ENCODE data around the gene ALK.
A peak's percentile ranks its signal among the peaks of the same experiment; 100 is the strongest.

Gene ALK

DNA sequence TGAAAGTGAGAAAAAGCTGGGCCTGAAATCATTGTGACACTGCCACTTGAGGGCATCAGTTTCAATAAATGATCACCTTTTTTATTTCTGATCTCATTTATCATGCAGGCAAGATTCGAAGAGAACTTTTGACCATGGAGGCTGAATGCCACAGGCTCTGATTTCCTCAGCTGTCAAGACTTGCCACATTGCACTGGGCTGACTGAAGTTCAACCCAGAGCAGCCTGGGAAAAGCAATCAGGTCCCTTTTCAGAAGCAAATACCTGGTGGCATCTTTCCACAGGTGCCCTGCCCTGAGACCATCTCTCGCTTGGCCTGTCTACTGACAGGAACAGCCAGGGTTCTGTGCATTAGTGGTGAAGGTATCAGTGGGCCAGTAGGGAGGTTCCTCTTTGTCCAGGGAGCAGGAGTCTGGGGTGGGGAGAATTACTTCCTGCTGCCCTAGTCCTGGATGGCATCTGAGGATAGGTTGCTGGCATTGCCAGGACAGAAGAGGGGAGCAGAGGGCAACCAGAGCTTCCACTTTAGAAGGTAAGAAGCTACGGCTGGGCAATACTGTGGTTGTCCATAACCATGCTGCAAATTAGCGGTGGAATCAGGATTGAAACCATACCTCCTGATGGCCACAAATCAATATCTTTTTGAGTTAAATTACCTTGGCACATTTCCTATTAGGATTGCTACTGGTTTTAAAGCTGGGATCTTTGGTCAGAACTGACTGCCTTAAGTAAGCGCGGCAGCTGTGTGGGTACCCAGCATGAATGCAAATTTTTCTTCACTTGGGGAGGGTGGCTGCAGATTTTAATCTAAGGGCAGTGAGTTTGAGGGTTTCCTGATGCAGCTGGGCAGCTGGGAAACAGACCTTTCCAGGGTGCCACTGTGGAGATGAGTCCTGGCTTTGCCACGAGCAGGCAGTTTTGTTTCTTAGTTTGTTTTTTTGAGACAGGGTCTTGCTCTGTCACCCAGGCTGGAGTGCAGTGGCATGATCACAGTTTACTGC, 394.5 kb downstream of the ALK start:
- no peak for DNase-seq (ENCODE audit: low spot score)

- no peak for DNase-seq (ENCODE audit: low spot score)
Observed at GRCh38 chr2:29525921-29526320, 395.5 kb downstream of the ALK start.

GRCh38 chr2:29524652-29525051, 396.7 kb downstream of the ALK start:
- DNase-seq (ENCODE audit: low spot score), result no peak

- peak; percentile 48 for DNase-seq (ENCODE audit: low spot score)
Observed at GRCh38 chr2:29522951-29523669, 398.3 kb downstream of the ALK start.

GRCh38 chr2:29520001-29520400, 401.4 kb downstream of the ALK start:
- peak; percentile 67 for DNase-seq (ENCODE audit: low spot score)

DNA sequence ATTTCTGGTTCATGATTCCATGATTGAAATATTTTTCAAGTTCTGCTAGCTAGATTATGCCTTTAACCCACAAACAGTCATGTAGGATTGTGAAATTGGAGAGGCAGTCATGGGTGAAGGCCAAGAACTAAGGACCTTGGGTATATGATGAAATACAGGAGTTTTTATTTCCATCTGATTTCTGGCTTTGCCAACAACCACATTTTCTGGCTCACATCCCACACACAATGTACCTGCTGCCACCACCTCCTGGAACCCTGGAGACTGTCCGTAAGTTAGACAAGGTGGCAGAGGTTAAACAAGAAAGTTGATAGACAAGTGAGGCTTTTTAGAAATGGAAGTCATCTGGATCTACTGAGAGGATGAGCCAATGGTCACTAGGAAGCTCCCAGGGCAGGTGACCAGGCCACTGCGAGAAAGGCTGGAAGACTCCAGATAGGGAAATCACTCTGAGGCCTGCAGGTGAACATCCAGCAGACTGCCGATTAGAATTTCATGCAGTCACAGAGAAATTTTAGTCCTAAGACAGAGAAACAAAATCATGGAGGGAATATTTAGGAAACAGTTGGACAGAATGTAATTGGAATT, 402.0 kb downstream of the ALK start:
- DNase-seq (ENCODE audit: low spot score), result peak; percentile 76

- no peak for DNase-seq (ENCODE audit: low spot score)
Observed at GRCh38 chr2:29518646-29519337, 402.6 kb downstream of the ALK start.

GRCh38 chr2:29518010-29518409, 403.4 kb downstream of the ALK start:
- no peak for DNase-seq (ENCODE audit: low spot score)

- DNase-seq (ENCODE audit: low spot score), result no peak
Observed at GRCh38 chr2:29517413-29517812, 404.0 kb downstream of the ALK start.

GRCh38 chr2:29516767-29517166, 404.6 kb downstream of the ALK start:
- no peak for DNase-seq (ENCODE audit: low spot score)

DNA sequence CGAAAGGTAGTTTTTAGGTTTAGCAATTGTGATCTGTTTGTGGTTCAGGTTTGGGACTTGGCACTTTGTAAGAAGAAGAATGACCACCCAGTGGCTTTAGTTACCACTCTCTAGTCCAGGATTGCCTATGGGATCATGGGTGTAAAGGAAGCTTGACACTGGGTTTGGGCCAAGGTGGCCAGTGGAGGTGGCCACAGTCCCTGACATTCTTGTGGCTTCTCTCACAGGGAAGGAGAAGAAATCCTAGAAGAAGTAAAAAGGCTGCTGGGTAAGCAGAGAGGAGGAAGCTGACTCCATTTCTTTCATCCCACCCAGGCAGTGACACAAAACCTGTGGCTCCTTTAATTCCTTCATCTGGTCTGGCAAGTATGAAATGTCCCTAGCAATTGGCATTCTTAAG, 411.5 kb downstream of the ALK start:
- DNase-seq (ENCODE audit: low spot score), result peak; percentile 24

GRCh38 chr2:29509397-29509796, 412.0 kb downstream of the ALK start:
- no peak for DNase-seq (ENCODE audit: low spot score)

DNA sequence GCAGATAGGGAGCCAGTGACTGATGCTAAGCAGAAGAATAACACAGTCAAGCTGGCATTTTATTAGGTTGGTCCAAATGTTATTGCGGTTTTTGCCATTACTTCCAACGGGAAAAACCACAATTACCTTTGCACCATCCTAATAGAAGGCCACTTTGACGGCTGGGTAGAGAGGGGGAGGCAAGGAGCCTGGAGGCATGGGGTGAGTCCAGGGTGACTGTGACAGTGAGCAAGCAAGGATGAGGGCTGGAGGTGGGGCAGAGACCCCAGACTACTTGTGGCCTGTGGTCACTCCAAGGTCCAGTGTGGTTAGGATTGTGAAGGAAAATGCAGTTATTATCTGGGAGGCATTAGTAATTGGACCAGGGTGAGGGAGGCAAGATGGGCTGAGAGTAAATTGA, 416.6 kb downstream of the ALK start:
- no peak for DNase-seq (ENCODE audit: low spot score)

GRCh38 chr2:29502460-29502911, 418.9 kb downstream of the ALK start:
- peak; percentile 87 for DNase-seq (ENCODE audit: low spot score)

GRCh38 chr2:29497375-29497774, 424.0 kb downstream of the ALK start:
- DNase-seq (ENCODE audit: low spot score), result no peak

DNA sequence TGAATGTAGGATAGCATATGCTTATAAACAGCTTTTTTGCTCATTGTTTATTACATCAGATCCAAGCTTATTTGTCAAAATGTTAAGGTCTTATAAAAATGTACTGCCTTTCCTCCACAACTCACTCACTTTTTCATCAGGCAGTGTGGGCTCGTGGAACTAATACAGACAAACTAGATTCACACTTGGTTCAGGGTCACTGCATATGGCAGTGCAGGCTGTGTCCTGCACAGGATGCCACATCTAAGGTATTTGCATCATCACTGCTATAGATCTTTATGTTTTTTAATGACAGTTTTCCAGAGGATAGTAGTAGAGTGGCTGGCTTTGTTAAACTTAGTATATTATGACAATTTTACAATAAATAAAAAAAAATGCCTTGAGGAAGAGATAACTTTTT, 425.2 kb downstream of the ALK start:
- DNase-seq (ENCODE audit: low spot score), result no peak

GRCh38 chr2:29495536-29496060, 425.8 kb downstream of the ALK start:
- peak; percentile 4 for DNase-seq (ENCODE audit: low spot score)

- no peak for DNase-seq (ENCODE audit: low spot score)
Observed at GRCh38 chr2:29495068-29495467, 426.3 kb downstream of the ALK start.

DNA sequence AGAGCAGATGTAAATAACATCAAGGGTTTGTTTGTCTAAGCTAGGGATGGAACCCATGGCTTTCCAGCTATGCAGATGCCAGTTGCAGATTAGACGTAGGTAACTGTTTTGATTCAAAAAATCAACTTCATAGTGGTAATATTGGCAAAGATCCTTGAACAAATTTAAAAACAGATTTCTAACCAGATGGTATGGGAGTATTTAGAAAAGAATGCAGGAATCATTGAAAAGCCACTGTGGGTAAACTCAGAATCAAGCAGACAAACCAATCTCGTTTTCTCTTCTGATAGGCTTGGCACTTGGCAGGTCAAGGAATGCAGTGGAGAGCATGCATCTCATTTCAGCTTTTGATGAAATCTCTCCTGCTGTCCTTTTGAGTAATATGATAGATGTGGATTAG, 428.7 kb downstream of the ALK start:
- no peak for DNase-seq (ENCODE audit: low spot score)

- DNase-seq (ENCODE audit: low spot score), result no peak
Observed at GRCh38 chr2:29490045-29490444, 431.3 kb downstream of the ALK start.

DNA sequence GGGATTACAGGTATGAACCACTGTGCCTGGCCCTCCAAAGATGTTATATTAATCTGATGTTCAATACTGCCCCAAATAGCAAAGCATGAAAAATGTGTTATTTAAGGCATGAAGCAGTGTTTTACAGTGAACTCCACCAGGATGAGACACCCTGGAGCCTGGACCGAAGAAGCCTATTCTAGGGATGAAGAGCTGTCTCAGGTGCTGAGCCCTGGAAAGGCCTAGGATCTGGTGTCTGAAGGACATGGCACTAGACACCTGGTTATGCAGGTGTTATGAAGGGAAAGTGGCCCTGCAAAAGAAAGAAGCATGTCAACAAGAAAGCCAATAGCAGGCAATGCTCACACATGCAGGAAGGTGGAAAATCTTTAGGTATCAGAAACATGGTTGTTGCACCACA, 431.8 kb downstream of the ALK start:
- DNase-seq (ENCODE audit: low spot score), result no peak

Measured in kidney tubule cell (primary cell).